ENCODE results near the gene ATP1A1. TPM values are rescaled to one million over a fixed set of nuclear protein-coding genes. Genes with fewer than 3 reads are reported as not detected.
A peak's percentile ranks its signal among the peaks of the same experiment; 100 is the strongest.

ATP1A1 gene
- total RNA-seq, 4 donors from 2014 or later = 556 to 703 (median 561) TPM

DNA sequence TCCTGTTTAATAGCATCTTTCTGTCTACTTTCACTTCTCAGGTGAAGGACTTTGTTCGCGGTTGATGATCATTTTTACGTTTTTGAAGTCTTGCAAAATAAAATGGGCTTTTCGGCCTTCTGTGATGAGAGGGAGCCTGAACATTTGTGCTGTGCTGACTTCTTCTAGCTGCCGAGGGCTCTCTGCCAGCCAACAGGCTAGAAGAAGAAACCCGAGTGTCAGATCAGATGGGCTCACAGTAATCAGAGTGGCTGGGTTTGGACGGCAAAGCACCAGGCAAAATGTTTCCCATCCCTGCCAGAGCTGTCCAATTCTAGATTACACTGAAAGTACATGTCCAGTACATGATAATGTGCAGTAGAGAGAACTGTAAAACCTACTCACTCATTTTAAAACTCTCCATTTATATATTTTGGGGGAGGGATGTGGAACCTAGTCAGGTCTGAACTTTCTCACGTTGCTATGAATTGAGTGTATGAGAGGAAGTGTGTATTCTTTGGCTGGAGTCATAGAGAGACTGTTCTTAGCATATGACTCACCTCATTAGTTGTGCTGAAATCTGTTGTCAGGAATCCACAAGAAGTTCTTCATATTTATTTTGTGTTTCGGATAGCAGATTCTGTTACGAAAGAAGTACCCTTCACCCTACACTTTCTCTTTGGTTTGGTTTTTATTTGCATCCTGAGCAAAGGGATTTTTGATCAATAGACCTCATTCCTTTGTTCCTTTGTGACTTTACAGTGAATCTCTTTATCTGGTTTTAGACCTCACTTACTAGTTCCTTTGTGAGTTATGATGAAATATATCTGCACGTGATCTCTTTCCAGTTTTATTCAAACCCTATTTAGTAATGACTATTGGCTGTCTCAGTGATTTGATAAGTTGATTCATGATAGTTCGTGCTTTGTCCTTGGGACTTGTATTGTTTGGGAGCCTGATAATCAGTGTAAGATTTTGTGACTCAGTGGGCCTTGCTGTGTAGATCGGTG is 4.8 kb downstream of the ATP1A1 start:
- WGBS = 21% methylated on average over 13 of the region's 13 CpGs
- Histone ChIP-seq H3K36me3 (no peaks in the 10 kb centered on the region), H3K27me3 (no peaks in the 10 kb centered on the region), H3K4me1 (peaks cover 86% of the 10 kb centered on the region), H3K9me3 (no peaks in the 10 kb centered on the region), H3K27ac (peak overlapping the region; percentile 97), H3K4me3 (peak overlapping the region; percentile 90)
- no peak for TF ChIP-seq EP300 (IDR thresholded peaks at IDR 0.05)
- no peak for TF ChIP-seq POLR2A (IDR thresholded peaks at IDR 0.05)
- TF ChIP-seq CTCF (IDR thresholded peaks at IDR 0.05) = no peak
- peak in 1 of 3 donors; percentile 26 for TF ChIP-seq POLR2AphosphoS5 (IDR thresholded peaks at IDR 0.05)
- DNase-seq (ENCODE audit: low spot score in 2 of 2) = peak in 1 of 2 donors; percentile 81

GRCh38 chr1:116379057-116379630 is 6.1 kb downstream of the ATP1A1 start:
- WGBS = 50% methylated on average over 2 of the region's 2 CpGs
- H3K4me3 ChIP-seq = peak overlapping the region; percentile 90
- peaks cover 99% of the 10 kb centered on the region for H3K4me1 ChIP-seq

DNA sequence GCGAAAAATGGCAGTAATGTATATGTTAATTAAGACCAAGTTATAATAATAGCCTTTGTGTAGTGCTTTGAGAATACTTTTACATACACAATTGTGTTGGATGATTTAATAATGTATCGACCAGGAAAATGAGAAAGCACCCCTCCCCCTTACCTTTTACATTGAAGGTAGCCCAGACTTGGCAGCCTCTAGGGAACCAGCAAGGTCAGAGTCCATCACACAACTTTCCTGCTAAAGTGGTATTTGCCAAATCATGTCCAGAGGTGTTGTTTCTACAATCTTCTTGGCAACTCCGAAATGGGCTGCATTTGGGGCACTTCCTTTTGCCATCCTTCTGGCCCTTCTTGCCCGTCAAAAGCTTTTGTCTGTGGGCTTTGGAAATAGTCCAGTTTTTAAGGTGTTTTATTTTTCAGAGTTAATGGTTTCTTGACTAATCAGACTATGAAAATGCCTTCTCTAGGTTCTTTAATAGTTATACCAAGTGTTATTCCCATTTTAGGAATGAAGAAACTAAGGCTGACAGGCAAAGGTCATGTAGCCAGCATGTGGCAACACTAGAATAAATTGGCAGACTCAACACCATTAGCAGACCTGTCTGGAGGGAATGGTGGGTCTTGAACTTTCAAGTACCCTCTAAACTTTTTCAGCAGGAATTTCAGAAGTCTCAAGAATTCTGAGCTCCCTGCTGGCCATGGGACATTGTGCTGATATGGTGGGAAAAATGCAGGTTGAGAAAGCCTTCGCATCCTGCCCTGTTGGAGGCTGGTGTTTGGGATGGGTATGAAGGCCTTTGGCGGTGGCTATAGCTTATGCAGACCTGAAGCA is 6.8 kb downstream of the ATP1A1 start:
- Histone ChIP-seq H3K36me3 (peaks cover 7% of the 10 kb centered on the region), H3K27ac (peak overlapping the region; percentile 97), H3K27me3 (no peaks in the 10 kb centered on the region), H3K4me1 (peaks cover 92% of the 10 kb centered on the region), H3K9me3 (no peaks in the 10 kb centered on the region), H3K4me3 (no peak overlapping the region)
- TF ChIP-seq POLR2A (IDR thresholded peaks at IDR 0.05) = no peak
- TF ChIP-seq POLR2AphosphoS5 (IDR thresholded peaks at IDR 0.05) = no peak
- no peak for TF ChIP-seq EP300 (IDR thresholded peaks at IDR 0.05)
- no peak for TF ChIP-seq CTCF (IDR thresholded peaks at IDR 0.05)
- WGBS = 81% methylated on average over 6 of the region's 6 CpGs
- no peak for DNase-seq (ENCODE audit: low spot score in 2 of 2)

More at GRCh38 chr1:116379057-116379630, 6.1 kb downstream of the ATP1A1 start:
- Histone ChIP-seq H3K27me3 (no peaks in the 10 kb centered on the region), H3K27ac (peak overlapping the region; percentile 97), H3K9me3 (no peaks in the 10 kb centered on the region), H3K36me3 (no peaks in the 10 kb centered on the region)
- TF ChIP-seq POLR2A (IDR thresholded peaks at IDR 0.05) (no peak), EP300 (IDR thresholded peaks at IDR 0.05) (no peak), CTCF (IDR thresholded peaks at IDR 0.05) (no peak), POLR2AphosphoS5 (IDR thresholded peaks at IDR 0.05) (no peak)
- no peak for DNase-seq (ENCODE audit: low spot score in 2 of 2)

GRCh38 chr1:116380499-116381242 is 7.6 kb downstream of the ATP1A1 start:
- Histone ChIP-seq H3K27ac (peak overlapping the region; percentile 11), H3K9me3 (no peaks in the 10 kb centered on the region), H3K27me3 (no peaks in the 10 kb centered on the region), H3K36me3 (peaks cover 14% of the 10 kb centered on the region), H3K4me3 (no peak overlapping the region), H3K4me1 (peaks cover 84% of the 10 kb centered on the region)
- DNase-seq (ENCODE audit: low spot score in 2 of 2) = no peak
- WGBS = 64% methylated on average over 7 of the region's 7 CpGs
- TF ChIP-seq CTCF (IDR thresholded peaks at IDR 0.05) (no peak), EP300 (IDR thresholded peaks at IDR 0.05) (no peak), POLR2A (IDR thresholded peaks at IDR 0.05) (no peak), POLR2AphosphoS5 (IDR thresholded peaks at IDR 0.05) (no peak)

Data from suprapubic skin (tissue), 4 donors.